A673 (cell line): ENCODE data around the gene GRM1.

Experiments
- CTCF ChIP-seq: fragments of 300-800, 200-600 bp; sonication (generic); conservative IDR thresholded peaks from 2 replicates; pipeline ENCODE4 v1.5.1; 2017; ENCODE audit warnings: low read depth, mild to moderate bottlenecking, antibody characterized with exemption, low read length, moderate library complexity, mixed read lengths
- EZH2 ChIP-seq: fragments of 200-600 bp; sonication (generic); IDR thresholded peaks from 2 replicates; pipeline ENCODE4 v1.6.1; 2017; ENCODE audit warnings: borderline replicate concordance, low read depth, mild to moderate bottlenecking, mixed read lengths, antibody characterized with exemption, low read length; ENCODE audit not compliant: poor library complexity, severe bottlenecking

- TF ChIP-seq CTCF (no peak), EZH2 (no peak)
Observed at GRCh38 chr6:146304181-146304580, 275.3 kb downstream of the GRM1 start.
